GM23248 (cell line): ENCODE measurements around the gene ELMO1.

Source experiments
- EZH2 ChIP-seq: fragments of 200-600 bp; sonication (generic); IDR thresholded peaks from 2 replicates; pipeline ENCODE4 v1.6.1; 2018; ENCODE audit warnings: antibody characterized with exemption, mild to moderate bottlenecking; ENCODE audit not compliant: insufficient read depth, poor library complexity, severe bottlenecking
- EZH2phosphoT487 ChIP-seq: fragments of 200-600 bp; sonication (generic); IDR thresholded peaks from 2 replicates; pipeline ENCODE4 v1.6.1; 2018; ENCODE audit warnings: antibody characterized with exemption, moderate library complexity, mild to moderate bottlenecking, low read depth; ENCODE audit not compliant: insufficient read depth

DNA sequence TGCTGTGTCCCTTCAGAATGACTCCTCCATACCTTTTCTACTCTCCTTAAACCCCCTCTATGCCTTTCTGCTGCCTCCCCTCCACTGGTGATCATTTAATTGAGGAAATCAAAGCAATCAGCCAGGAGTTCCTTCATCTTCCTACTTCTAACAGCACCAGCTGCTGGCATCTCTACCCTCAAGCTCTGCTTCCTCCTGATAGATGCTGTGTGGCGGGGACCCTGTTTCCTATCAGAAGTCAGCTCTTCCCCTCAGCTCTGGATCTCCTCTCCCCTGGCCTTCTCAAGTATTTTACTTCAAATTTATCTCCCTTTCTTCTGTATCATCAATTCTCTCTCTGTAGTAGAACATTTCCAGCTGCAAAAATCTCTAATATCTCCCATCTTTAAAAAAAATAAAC, 183.7 kb downstream of the ELMO1 start:
- no peak for TF ChIP-seq EZH2
- TF ChIP-seq EZH2phosphoT487, result no peak
